ENCODE data around the gene CLMN. TPM values are rescaled to one million over a fixed set of nuclear protein-coding genes. Genes with fewer than 3 reads are reported as not detected.

Gene CLMN
- total RNA-seq, 1 donor: 1.1 TPM

DNA sequence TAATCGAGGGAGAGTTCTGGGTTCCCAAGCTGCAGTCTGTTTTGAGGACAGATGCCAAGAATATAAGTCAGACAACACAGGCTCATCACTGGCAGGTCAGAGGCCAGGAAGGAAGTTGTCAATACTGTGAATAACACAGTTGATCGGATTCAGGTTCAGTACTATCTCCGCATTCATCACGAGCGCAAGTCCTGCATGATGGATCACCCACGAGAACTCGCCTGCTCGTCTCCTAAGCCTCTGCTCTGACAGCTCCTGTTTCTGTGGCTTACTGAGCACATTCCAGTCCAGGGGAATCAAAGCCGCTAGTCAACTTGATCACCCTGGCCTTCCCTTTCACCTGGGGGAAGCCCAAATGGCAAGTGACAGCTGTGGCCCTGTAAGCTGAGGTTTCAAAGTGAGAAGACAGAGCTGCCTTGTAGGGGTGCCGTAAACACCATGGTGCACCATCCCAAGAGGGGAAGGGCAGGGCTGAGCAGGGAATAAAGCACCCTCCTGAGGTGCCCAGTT is 102.3 kb downstream of the CLMN start:
- Histone ChIP-seq H3K27ac (ENCODE audit: low read depth, low read length) (no peak overlapping the region), H3K4me2 (ENCODE audit: insufficient read depth, low read length) (no peak overlapping the region), H3K27me3 (ENCODE audit: insufficient read depth, low read length) (no peaks in the 10 kb centered on the region), H4K20me1 (ENCODE audit: insufficient read depth, low read length) (no peaks in the 10 kb centered on the region), H2AFZ (ENCODE audit: low read length) (no peak overlapping the region), H3K9me3 (ENCODE audit: low read depth, low read length) (no peaks in the 10 kb centered on the region), H3K36me3 (ENCODE audit: insufficient read depth, low read length) (no peaks in the 10 kb centered on the region), H3K79me2 (ENCODE audit: insufficient read depth, low read length) (no peaks in the 10 kb centered on the region), H3K4me3 (ENCODE audit: insufficient read depth, low read length) (no peak overlapping the region), H3K4me1 (ENCODE audit: insufficient read depth, low read length) (peaks cover 4% of the 10 kb centered on the region)
- TF ChIP-seq, protein P1, sequence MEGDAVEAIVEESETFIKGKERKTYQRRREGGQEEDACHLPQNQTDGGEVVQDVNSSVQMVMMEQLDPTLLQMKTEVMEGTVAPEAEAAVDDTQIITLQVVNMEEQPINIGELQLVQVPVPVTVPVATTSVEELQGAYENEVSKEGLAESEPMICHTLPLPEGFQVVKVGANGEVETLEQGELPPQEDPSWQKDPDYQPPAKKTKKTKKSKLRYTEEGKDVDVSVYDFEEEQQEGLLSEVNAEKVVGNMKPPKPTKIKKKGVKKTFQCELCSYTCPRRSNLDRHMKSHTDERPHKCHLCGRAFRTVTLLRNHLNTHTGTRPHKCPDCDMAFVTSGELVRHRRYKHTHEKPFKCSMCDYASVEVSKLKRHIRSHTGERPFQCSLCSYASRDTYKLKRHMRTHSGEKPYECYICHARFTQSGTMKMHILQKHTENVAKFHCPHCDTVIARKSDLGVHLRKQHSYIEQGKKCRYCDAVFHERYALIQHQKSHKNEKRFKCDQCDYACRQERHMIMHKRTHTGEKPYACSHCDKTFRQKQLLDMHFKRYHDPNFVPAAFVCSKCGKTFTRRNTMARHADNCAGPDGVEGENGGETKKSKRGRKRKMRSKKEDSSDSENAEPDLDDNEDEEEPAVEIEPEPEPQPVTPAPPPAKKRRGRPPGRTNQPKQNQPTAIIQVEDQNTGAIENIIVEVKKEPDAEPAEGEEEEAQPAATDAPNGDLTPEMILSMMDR (IDR thresholded peaks at IDR 0.05; ENCODE audit: extremely low read depth, low read depth, low read length): no peak
- DNase-seq (ENCODE audit: insufficient read length, low spot score, missing footprints): no peak

DNA sequence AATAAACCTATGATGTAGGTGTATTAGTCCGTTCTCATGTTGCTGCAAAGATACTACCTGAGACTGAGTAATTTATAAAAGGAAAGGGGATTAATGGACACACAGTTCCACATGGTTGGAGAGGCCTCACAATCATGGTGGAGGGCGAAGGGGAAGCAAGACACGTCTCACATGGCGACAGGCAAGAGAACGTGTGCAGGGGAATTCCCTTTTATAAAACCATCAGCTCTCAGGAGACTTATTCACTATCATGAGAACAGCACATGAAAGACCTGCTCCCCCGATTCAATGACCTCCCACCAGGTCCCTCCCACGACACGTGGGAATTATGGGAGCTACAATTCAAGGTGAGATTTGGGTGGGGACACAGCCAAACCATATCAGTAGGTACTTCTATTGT is 103.7 kb downstream of the CLMN start:
- Histone ChIP-seq H4K20me1 (ENCODE audit: insufficient read depth, low read length) (no peaks in the 10 kb centered on the region), H3K4me2 (ENCODE audit: insufficient read depth, low read length) (no peak overlapping the region), H3K27ac (ENCODE audit: low read depth, low read length) (no peak overlapping the region), H3K36me3 (ENCODE audit: insufficient read depth, low read length) (no peaks in the 10 kb centered on the region), H3K79me2 (ENCODE audit: insufficient read depth, low read length) (no peaks in the 10 kb centered on the region), H3K27me3 (ENCODE audit: insufficient read depth, low read length) (no peaks in the 10 kb centered on the region), H2AFZ (ENCODE audit: low read length) (no peak overlapping the region), H3K4me3 (ENCODE audit: insufficient read depth, low read length) (no peak overlapping the region), H3K9me3 (ENCODE audit: low read depth, low read length) (no peaks in the 10 kb centered on the region), H3K4me1 (ENCODE audit: insufficient read depth, low read length) (no peaks in the 10 kb centered on the region)
- no peak for DNase-seq (ENCODE audit: insufficient read length, low spot score, missing footprints)
- TF ChIP-seq, protein P1 (IDR thresholded peaks at IDR 0.05; ENCODE audit: extremely low read depth, low read depth, low read length): no peak

DNA sequence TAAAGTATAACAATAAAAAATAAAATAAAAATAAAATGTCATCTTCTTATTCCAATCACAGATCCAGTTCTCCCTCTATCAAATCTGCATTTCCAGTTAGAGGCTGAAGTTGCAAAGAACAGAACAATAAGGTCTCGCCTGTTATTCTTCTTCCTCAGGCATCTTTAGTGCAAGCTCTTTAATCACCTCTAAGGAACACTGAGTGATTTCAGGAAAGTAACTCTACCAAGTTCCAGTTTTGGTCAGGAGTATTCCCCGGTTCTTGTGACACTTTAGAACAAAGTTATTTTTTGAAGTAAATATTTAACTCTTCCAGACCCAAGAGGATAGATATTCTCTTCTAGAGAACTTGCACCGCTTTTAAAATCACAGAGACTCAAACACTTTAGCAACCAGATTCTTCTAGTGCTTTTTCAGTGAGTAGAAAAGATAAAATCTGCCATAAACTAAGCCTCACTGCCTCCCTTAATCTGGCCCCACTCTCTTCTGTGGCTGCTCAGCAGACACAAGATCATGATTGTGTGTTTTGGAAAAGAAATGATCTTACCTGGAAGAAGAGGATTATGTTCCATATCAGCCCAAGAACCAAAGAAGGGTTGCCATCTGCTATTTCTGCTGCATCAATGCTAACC is 104.5 kb downstream of the CLMN start:
- no peak overlapping the region for H3K4me3 ChIP-seq (ENCODE audit: insufficient read depth, low read length)
- no peaks in the 10 kb centered on the region for H3K4me1 ChIP-seq (ENCODE audit: insufficient read depth, low read length)
- H3K79me2 ChIP-seq (ENCODE audit: insufficient read depth, low read length): no peaks in the 10 kb centered on the region
- H3K36me3 ChIP-seq (ENCODE audit: insufficient read depth, low read length): no peaks in the 10 kb centered on the region
- no peak for DNase-seq (ENCODE audit: insufficient read length, low spot score, missing footprints)
- H3K9me3 ChIP-seq (ENCODE audit: low read depth, low read length): no peaks in the 10 kb centered on the region
- no peaks in the 10 kb centered on the region for H3K27me3 ChIP-seq (ENCODE audit: insufficient read depth, low read length)
- TF ChIP-seq, protein P1 (IDR thresholded peaks at IDR 0.05; ENCODE audit: extremely low read depth, low read depth, low read length): no peak
- H3K27ac ChIP-seq (ENCODE audit: low read depth, low read length): no peak overlapping the region
- no peaks in the 10 kb centered on the region for H4K20me1 ChIP-seq (ENCODE audit: insufficient read depth, low read length)
- H2AFZ ChIP-seq (ENCODE audit: low read length): no peak overlapping the region
- no peak overlapping the region for H3K4me2 ChIP-seq (ENCODE audit: insufficient read depth, low read length)

DNA sequence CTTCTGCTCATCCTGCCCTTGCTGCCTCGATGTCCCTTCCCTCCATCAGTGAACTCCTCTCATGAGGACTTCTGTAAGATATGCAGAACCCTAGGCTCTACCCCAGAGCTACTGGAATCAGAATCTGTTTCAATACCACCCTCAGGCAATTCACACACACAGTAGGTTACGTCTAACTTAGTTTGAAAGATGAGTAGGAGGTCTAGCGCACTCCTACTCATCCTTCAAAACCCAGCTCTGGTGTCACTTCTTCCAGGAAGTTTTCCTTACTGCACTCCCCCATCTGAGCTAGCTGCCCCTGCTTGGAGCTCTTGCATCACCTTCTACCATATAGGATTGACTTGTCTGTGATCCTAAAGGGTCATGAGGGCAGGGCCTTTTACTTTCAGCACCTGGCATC is 105.9 kb downstream of the CLMN start:
- DNase-seq (ENCODE audit: insufficient read length, low spot score, missing footprints): no peak
- Histone ChIP-seq H3K4me1 (ENCODE audit: insufficient read depth, low read length) (no peaks in the 10 kb centered on the region), H3K79me2 (ENCODE audit: insufficient read depth, low read length) (no peaks in the 10 kb centered on the region), H3K36me3 (ENCODE audit: insufficient read depth, low read length) (no peaks in the 10 kb centered on the region), H2AFZ (ENCODE audit: low read length) (no peak overlapping the region), H3K4me3 (ENCODE audit: insufficient read depth, low read length) (no peak overlapping the region), H3K27me3 (ENCODE audit: insufficient read depth, low read length) (peaks cover under 1% of the 10 kb centered on the region), H3K9me3 (ENCODE audit: low read depth, low read length) (no peaks in the 10 kb centered on the region), H4K20me1 (ENCODE audit: insufficient read depth, low read length) (no peaks in the 10 kb centered on the region), H3K4me2 (ENCODE audit: insufficient read depth, low read length) (no peak overlapping the region), H3K27ac (ENCODE audit: low read depth, low read length) (no peak overlapping the region)
- TF ChIP-seq, protein P1 (IDR thresholded peaks at IDR 0.05; ENCODE audit: extremely low read depth, low read depth, low read length): no peak
